SK-N-MC (cell line): ENCODE measurements around the gene ODF2L.
"Not testable (repeated sequence)": the region's sequence is repeated elsewhere in the genome, so short reads cannot be mapped to it uniquely, and the experiment has no call there.

ENCODE experiments used
- DNase-seq: peaks from one replicate; pipeline ENCODE4 v3.0.0-alpha.2; 2011; ENCODE audit warnings: low read depth, low spot score
- H3K27ac ChIP-seq: fragments of 200-600 bp; sonication (generic); 2 replicates; pipeline ENCODE4 v1.5.1; 2016; ENCODE audit warnings: mixed run types
- H3K36me3 ChIP-seq: fragments of 200-600 bp; sonication (generic); 2 replicates; pipeline ENCODE4 v1.6.1; 2017; ENCODE audit warnings: antibody characterized with exemption, low read length, mixed read lengths; ENCODE audit not compliant: insufficient read depth
- H3K4me3 ChIP-seq: fragments of 200-600 bp; sonication (generic); 2 replicates; pipeline ENCODE4 v1.5.1; 2016
- H3K9ac ChIP-seq: fragments of 200-600 bp; sonication (generic); 2 replicates; pipeline ENCODE4 v1.8.0; 2017; ENCODE audit warnings: mixed run types, mixed read lengths; ENCODE audit not compliant: insufficient read length
- H3K9me3 ChIP-seq: fragments of 200-600 bp; sonication (generic); 2 replicates; pipeline ENCODE4 v1.6.1; 2017; ENCODE audit warnings: low read depth, mild to moderate bottlenecking, antibody characterized with exemption, low read length, moderate library complexity, mixed read lengths
- EZH2 ChIP-seq: fragments of 200-600 bp; sonication (generic); IDR thresholded peaks from one replicate; pipeline ENCODE4 v1.6.1; 2017; ENCODE audit warnings: antibody characterized with exemption
- FOXP2 ChIP-seq: optimal IDR thresholded peaks from 2 replicates; pipeline ENCODE3; 2011; ENCODE audit warnings: mild to moderate bottlenecking, moderate library complexity; ENCODE audit not compliant: insufficient read depth; ENCODE audit errors: extremely low read length, control extremely low read depth
- POLR2AphosphoS5 ChIP-seq: IDR thresholded peaks from 2 replicates; pipeline ENCODE4 v1.6.1; 2012; ENCODE audit warnings: mild to moderate bottlenecking, low read depth, low read length, borderline replicate concordance

The ODF2L gene

DNA sequence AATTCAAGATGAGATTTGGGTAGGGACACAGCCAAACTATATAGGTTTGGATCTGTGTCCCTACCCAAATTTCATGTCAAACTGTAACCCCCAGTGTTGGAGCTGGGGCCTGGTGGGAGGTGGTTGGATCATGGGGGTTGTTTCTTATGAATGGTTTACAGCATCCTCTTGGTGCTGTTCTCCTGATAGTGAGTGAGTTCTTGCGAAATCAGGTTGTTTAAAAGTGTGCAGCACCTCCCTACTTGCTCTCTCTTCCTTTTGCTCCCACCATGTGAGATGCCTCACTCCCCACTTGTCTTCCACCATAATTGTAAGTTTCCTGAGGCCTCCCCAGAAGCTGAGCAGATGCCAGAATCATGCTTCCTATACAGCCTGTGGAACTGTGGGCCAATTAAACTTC, 17.3 kb downstream of the ODF2L start:
- peaks cover 3% of the 10 kb centered on the region; the same call in 1 of the 2 replicates for H3K9me3 ChIP-seq
- peaks cover 25% of the 10 kb centered on the region; the same call in 1 of the 2 replicates for H3K36me3 ChIP-seq
- no peak overlapping the region for H3K9ac ChIP-seq
- DNase-seq, result no peak
- no peak overlapping the region for H3K27ac ChIP-seq
- TF ChIP-seq POLR2AphosphoS5, result no peak
- no peak for TF ChIP-seq FOXP2
- TF ChIP-seq EZH2, result no peak
- no peak overlapping the region for H3K4me3 ChIP-seq

DNA sequence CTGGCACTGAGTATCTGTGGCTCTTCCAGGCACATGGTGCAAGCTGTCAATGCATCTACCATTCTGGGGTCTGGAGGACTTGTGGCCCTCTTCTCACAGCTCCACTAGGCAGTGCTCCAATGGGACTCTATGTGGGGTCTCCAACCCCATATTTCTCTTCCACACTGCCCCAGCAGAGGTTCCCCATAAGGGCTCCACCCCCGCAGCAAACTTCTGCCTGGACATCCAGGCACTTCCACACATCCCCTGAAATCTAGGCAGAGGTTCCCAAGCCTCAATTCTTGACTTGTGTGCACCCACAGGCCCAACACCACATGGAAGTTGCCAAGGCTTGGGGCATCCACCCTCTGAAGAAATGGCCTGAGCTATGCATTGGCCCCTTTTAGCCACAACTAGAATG, 18.8 kb downstream of the ODF2L start:
- Histone ChIP-seq H3K9ac (no peak overlapping the region), H3K9me3 (peaks cover 3% of the 10 kb centered on the region; the same call in 1 of the 2 replicates), H3K27ac (no peak overlapping the region), H3K36me3 (peaks cover 28% of the 10 kb centered on the region; the same call in 1 of the 2 replicates), H3K4me3 (no peak overlapping the region)
- no peak for DNase-seq
- TF ChIP-seq POLR2AphosphoS5 (no peak), EZH2 (no peak), FOXP2 (no peak)

DNA sequence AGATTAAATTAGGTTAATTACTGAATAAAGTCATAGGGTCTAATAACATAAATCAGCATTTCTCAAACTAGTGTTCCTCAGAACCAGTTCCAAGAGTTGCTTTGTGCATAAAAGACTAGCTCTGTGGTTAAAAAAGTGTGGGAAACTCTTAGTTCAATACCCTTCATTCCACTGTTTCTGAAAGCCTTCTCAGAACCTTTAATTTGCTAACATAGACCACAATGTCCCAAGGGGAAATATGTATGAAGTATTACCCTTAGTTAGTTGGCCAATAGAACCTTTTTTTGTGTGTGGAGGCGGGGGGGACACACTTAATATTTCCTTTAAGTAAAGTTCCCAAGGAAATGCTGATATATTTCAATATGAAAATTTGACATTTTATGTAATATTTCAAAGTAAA, 20.4 kb downstream of the ODF2L start:
- Histone ChIP-seq H3K9me3 (peaks cover 3% of the 10 kb centered on the region; the same call in 1 of the 2 replicates), H3K27ac (no peak overlapping the region), H3K4me3 (no peak overlapping the region), H3K36me3 (peaks cover 28% of the 10 kb centered on the region; the same call in 1 of the 2 replicates), H3K9ac (no peak overlapping the region)
- TF ChIP-seq POLR2AphosphoS5 (no peak), EZH2 (no peak), FOXP2 (no peak)
- DNase-seq, result peak; percentile 70

DNA sequence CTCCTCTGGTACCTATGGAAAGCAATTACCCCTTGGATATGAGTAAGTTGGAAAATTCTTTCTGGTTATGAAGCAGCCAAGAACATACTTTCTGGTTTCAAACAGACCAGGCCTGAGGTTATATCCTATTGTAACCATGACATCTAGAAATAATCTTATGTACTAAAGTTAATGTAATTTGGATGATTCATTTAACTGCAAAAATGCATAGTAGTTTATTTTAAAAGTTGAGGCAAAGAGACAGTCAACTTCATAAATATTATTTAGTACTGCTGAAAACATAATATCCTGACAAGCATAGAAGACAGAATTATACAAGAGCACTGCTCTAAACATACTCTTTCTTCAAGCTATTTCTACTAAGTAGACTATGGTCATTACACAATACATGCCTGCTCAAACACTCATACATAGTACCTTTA, 25.5 kb downstream of the ODF2L start:
- no peak for TF ChIP-seq EZH2
- no peak for TF ChIP-seq FOXP2
- TF ChIP-seq POLR2AphosphoS5, result no peak
- Histone ChIP-seq H3K4me3 (no peak overlapping the region), H3K9ac (no peak overlapping the region), H3K9me3 (no peaks in the 10 kb centered on the region), H3K36me3 (0 out of 2 replicates have a peak, but pooled peaks cover 3% of the 10 kb centered on the region), H3K27ac (no peak overlapping the region)
- DNase-seq, result no peak

DNA sequence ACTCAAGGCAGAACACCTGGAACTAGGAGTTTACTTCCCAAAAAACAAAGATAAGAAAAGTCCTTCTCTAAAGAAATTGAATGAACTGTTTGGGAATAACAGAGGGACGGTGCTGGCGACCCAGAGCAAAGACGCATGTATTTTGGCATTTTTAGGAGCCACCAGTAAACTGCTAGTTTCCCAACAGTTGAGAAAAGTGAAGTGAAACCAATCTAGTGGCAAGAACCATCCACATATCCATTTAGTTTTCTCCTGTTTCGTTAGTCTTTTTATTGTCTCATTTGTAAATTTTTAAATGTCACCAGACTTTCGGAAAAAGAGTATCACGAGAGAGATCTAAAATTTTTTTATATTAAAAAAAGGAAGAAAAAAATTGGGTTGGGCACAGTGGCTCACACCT, 30.2 kb downstream of the ODF2L start:
- no peak for DNase-seq
- no peak overlapping the region for H3K9ac ChIP-seq

DNA sequence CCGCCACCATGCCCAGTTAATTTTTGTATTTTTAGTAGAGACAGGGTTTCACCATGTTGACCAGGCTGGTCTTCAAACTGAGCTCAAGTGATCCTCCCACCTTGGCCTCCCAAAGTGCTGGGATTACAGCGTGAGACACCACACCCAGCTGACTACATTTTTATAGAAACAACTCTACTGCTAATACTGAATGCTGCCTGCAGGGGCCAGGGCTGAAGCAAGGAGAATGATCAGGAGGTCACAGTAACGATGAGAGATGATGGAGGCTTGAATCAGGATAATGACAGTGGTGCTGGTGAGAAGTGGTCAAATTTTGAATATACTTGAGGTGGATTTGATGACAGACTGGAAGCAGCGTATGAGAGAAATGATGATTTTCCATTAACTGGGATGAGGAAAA, 33.3 kb downstream of the ODF2L start:
- Histone ChIP-seq H3K4me3 (no peak overlapping the region), H3K27ac (no peak overlapping the region), H3K9ac (no peak overlapping the region), H3K9me3 (no peaks in the 10 kb centered on the region), H3K36me3 (no peaks in the 10 kb centered on the region)
- TF ChIP-seq EZH2 (no peak), POLR2AphosphoS5 (no peak), FOXP2 (no peak)
- DNase-seq, result no peak

More for the DNA sequence above, 30.2 kb downstream of the ODF2L start:
- Histone ChIP-seq H3K9me3 (no peaks in the 10 kb centered on the region), H3K4me3 (no peak overlapping the region), H3K36me3 (no peaks in the 10 kb centered on the region), H3K27ac (no peak overlapping the region)
- TF ChIP-seq EZH2, result no peak
- no peak for TF ChIP-seq FOXP2
- TF ChIP-seq POLR2AphosphoS5, result no peak

DNA sequence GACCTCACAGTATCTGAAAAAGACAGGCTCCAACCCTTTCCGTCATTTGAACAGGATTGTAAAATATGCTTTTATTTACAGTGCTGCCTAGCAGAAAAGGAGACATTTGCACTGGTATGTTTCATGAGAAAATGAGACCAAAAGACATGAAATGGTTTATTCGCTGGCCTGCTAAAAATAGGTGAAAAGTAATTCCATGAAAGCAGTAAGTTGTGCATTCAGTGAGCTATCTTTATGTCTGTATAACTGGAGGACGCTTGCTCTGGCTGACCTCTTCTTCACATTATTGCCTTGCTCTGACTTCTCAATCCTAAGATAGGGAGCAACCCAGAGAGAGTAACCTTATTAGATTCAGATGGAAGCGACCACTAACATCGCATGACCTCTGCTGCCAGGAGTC, 38.3 kb downstream of the ODF2L start:
- TF ChIP-seq POLR2AphosphoS5, result no peak
- TF ChIP-seq FOXP2, result no peak
- TF ChIP-seq EZH2, result no peak

DNA sequence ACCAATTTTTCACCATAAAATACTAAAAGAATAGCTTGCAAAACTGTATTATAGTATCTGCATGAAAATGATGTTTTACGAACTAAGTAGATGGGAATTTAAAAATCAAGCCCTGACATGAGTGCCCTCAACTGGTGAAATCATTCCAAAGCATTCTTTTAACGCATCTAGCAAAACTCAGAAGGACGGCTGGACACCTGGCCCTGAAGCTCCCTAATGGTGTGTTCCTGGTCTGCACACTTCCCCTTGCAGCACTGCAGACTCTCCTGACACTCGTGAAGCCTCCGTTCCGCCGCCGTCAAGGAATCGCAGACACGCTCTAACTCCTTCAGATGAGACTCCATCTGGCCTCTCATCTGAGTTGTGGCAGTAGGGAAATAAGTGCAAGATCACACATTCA, 39.9 kb downstream of the ODF2L start:
- TF ChIP-seq EZH2, result no peak
- no peak for TF ChIP-seq FOXP2
- no peak for TF ChIP-seq POLR2AphosphoS5
- H3K36me3 ChIP-seq, result peaks cover 18% of the 10 kb centered on the region; the same call in 1 of the 2 replicates
- no peaks in the 10 kb centered on the region for H3K9me3 ChIP-seq
- no peak overlapping the region for H3K4me3 ChIP-seq
- H3K27ac ChIP-seq, result no peak overlapping the region
- no peak overlapping the region for H3K9ac ChIP-seq
- DNase-seq, result no peak

More for the DNA sequence above, 38.3 kb downstream of the ODF2L start:
- H3K4me3 ChIP-seq, result no peak overlapping the region
- peak overlapping the region; percentile 12 for H3K9ac ChIP-seq
- H3K9me3 ChIP-seq, result no peaks in the 10 kb centered on the region
- DNase-seq, result no peak
- no peak overlapping the region for H3K27ac ChIP-seq
- peaks cover 12% of the 10 kb centered on the region; the same call in 1 of the 2 replicates for H3K36me3 ChIP-seq

DNA sequence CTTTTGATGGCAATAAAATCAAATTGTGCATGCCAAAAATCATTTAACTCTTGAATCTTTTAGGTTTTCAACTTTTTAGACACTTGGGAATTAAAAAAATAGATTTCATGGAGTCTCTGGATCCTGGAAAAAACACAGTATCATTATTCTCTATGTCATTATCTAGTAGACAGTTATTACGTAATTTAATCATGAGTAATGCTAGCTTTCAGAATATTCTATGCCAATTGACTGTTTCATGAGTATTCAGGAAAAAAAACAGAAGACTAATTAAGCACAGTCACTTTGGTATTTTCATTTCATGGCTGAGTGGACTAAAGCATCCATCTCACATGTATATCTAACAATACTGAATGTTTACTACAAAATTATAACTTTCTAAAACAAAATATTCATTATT, 44.0 kb downstream of the ODF2L start:
- H3K4me3 ChIP-seq, result no peak overlapping the region
- TF ChIP-seq FOXP2 (no peak), EZH2 (no peak), POLR2AphosphoS5 (no peak)
- H3K36me3 ChIP-seq, result peaks cover 18% of the 10 kb centered on the region; the same call in 1 of the 2 replicates
- no peaks in the 10 kb centered on the region for H3K9me3 ChIP-seq
- no peak for DNase-seq
- H3K9ac ChIP-seq, result no peak overlapping the region
- no peak overlapping the region for H3K27ac ChIP-seq

DNA sequence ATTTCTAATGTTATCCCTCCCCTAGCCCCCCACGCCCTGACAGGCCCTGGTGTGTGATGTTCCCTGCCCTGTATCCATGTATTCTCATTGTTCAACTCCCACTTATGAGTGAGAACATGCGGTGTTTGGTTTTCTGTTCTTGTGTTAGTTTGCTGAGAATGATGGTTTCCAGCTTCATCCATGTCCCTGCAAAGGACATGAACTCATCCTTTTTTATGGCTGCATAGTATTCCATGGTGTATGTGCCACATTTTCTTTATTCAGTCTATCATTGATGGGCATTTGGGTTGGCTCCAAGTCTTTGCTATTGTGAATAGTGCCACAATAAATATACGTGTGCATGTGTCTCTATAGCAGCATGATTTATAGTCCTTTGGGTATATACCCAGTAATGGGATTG, 45.9 kb downstream of the ODF2L start:
- not testable (repeated sequence) for DNase-seq, H3K9ac ChIP-seq, H3K9me3 ChIP-seq, H3K27ac ChIP-seq, H3K4me3 ChIP-seq
- H3K36me3 ChIP-seq, result peaks cover 18% of the 10 kb centered on the region; the same call in 1 of the 2 replicates
